Adrenal gland (tissue), 5 donors: ENCODE data around the gene ANKRD33.

Experiments used
- POLR2A ChIP-seq, 2 donors: fragments of 450-650 bp; IDR thresholded peaks; one replicate each; pipeline ENCODE4 v1.6.1; 2017; ENCODE audit warnings: antibody characterized with exemption in 2 of 2, mild to moderate bottlenecking in 2 of 2, moderate library complexity in 1 of 2
- TF ChIP-seq, protein P1 (sequence below), 6 experiments: fragments of 450-650 bp in 4 of 6; fragments of 200-600 bp in 2 of 6; sonication (generic) in 1 of 6; IDR thresholded peaks; 1 replicate in 5 of 6; 2 replicates in 1 of 6; pipeline versions ENCODE4 v1.5.1 to v1.8.0; 2016 to 2021; ENCODE audit warnings: antibody characterized with exemption in 6 of 6, mild to moderate bottlenecking in 2 of 6, moderate library complexity in 1 of 6
- donor health status: DM: no; HTN: no; CAD: no.

DNA sequence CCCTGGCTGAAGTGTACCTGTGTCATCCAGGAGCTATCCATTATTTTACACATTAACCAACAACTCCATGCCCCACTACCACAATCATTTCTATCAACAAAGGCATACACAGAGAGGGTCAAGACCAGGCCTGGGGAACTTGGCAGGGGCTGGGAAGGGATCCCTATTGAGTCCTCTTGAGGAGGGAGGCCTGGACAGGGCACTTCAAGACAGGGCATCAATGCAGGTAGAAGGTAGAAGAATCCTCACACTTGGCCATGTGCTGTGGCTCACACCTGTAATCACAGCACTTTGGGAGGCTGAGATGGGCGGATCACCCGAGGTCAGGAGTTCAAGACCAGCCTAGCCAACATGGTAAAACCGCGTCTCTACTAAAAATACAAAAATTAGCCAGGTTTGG, 13.4 kb upstream of the ANKRD33 start:
- TF ChIP-seq, protein P1, sequence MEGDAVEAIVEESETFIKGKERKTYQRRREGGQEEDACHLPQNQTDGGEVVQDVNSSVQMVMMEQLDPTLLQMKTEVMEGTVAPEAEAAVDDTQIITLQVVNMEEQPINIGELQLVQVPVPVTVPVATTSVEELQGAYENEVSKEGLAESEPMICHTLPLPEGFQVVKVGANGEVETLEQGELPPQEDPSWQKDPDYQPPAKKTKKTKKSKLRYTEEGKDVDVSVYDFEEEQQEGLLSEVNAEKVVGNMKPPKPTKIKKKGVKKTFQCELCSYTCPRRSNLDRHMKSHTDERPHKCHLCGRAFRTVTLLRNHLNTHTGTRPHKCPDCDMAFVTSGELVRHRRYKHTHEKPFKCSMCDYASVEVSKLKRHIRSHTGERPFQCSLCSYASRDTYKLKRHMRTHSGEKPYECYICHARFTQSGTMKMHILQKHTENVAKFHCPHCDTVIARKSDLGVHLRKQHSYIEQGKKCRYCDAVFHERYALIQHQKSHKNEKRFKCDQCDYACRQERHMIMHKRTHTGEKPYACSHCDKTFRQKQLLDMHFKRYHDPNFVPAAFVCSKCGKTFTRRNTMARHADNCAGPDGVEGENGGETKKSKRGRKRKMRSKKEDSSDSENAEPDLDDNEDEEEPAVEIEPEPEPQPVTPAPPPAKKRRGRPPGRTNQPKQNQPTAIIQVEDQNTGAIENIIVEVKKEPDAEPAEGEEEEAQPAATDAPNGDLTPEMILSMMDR (IDR thresholded peaks at IDR 0.05), result no peak
- TF ChIP-seq POLR2A (IDR thresholded peaks at IDR 0.05), result no peak
